T-helper 2 cell treated with Interferon-gamma antibody and Interleukin-4, amounts not matched to agents 5 μg/mL and 100 μg/mL, for 36 hours (primary cell): Measurements from ENCODE around the gene HSD17B2.
A peak's percentile ranks its signal among the peaks of the same experiment; 100 is the strongest.

Experiments
- DNase-seq: peaks from one replicate; pipeline ENCODE4 v3.0.0; 2021; ENCODE audit warnings: low spot score
- H3K27ac Mint-ChIP-seq: one replicate; pipeline ENCODE4 v1.8.0; 2021; ENCODE audit warnings: mild to moderate bottlenecking, mixed read lengths
- H3K27me3 Mint-ChIP-seq: one replicate; pipeline ENCODE4 v1.8.0; 2021; ENCODE audit warnings: low read depth, mixed read lengths
- H3K36me3 Mint-ChIP-seq: one replicate; pipeline ENCODE4 v1.8.0; 2021; ENCODE audit warnings: low read depth, mixed read lengths
- H3K4me1 Mint-ChIP-seq: one replicate; pipeline ENCODE4 v1.8.0; 2021; ENCODE audit warnings: low read depth, mixed read lengths
- H3K4me3 Mint-ChIP-seq: one replicate; pipeline ENCODE4 v1.8.0; 2022; ENCODE audit warnings: mild to moderate bottlenecking, moderate library complexity, mixed read lengths
- H3K9me3 Mint-ChIP-seq: one replicate; pipeline ENCODE4 v1.8.0; 2021; ENCODE audit warnings: mixed read lengths

The HSD17B2 gene

DNA sequence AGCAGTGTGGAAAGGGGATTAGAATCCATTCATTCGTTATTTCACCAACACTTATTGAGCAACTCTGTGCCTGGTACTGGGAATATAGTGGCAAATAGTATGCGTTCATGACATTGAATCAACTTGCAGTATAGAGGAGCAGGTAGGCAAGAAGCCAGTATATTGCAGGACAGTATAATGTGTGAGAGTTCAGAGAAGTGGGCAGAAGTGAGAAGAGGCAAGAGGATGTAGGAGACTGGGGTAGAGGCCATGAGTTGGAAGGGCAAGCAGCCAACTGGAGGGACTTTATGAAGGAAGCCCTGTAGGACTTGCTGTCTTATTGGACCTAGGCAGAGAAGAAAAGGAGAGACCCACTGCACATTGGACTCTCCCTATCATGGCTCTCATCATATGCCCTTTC lies 12.3 kb downstream of the HSD17B2 start:
- no peak overlapping the region for H3K27ac Mint-ChIP-seq
- H3K9me3 Mint-ChIP-seq: no peaks in the 10 kb centered on the region
- H3K27me3 Mint-ChIP-seq: peaks cover 13% of the 10 kb centered on the region
- no peaks in the 10 kb centered on the region for H3K36me3 Mint-ChIP-seq
- DNase-seq: no peak
- no peak overlapping the region for H3K4me3 Mint-ChIP-seq
- H3K4me1 Mint-ChIP-seq: no peaks in the 10 kb centered on the region

DNA sequence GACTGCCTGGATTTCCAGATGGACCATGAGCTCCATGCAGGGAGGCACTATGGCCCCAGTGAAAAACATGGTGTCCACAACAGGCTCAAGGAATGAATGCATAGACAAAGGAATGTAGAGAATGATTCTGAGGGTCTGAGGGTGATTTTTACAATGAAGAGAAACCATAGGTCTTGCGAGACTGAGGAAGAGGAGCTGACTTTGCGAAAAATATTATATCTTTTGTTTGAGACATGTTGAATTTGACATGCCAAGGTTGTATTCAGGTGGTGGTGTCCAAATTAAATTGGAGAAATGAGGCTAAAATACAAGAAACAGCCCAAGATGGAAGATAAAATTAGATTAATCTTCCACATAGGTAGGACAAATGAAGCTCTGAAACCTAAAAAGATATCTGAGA lies 12.7 kb downstream of the HSD17B2 start:
- Mint-ChIP-seq H3K9me3 (no peaks in the 10 kb centered on the region), H3K27me3 (peaks cover 13% of the 10 kb centered on the region), H3K27ac (no peak overlapping the region)

DNA sequence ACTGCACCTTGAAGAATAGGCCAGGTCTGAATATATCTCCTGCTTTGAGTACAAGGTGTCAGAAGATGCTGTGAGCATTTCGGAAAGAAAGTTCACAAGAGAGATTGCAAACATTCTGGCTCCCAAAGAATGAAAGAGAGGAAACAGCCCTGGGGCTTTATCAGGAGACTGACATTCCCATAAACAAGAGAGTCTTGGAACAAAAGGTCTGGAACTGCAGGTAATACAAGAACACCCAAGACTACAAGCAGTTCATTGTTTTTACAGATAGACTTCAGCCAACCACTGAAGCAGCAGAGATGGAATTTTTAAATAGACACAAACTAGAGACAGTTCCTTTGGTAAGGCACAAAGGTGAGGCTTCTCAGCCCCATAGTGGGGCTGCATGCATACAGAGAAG lies 14.4 kb downstream of the HSD17B2 start:
- no peak for DNase-seq
- Mint-ChIP-seq H3K4me3 (no peak overlapping the region), H3K27ac (no peak overlapping the region), H3K36me3 (no peaks in the 10 kb centered on the region), H3K27me3 (peaks cover 14% of the 10 kb centered on the region), H3K9me3 (no peaks in the 10 kb centered on the region), H3K4me1 (no peaks in the 10 kb centered on the region)

More for the DNA sequence above, 12.7 kb downstream of the HSD17B2 start:
- Mint-ChIP-seq H3K36me3 (no peaks in the 10 kb centered on the region), H3K4me3 (no peak overlapping the region), H3K4me1 (no peaks in the 10 kb centered on the region)
- DNase-seq: no peak

DNA sequence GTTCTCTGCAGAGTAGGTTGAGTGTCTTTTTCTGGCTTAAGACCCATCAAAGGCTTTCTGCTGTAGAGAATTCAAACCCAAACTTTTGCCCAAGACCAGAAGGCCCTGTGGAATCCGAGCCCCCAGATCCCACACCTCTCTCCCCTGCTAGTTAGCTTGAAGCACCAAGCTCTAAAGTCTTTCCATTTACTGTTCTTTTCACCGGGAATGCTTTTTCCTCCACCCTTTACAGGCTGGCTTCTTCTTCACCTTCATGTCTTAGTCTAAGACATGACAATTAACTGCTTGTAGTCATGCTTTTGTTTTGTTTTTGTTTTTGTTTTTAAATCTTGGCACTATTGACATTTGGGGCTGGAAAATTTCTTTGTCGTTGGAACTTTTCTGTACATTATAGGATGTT lies 15.5 kb downstream of the HSD17B2 start:
- Mint-ChIP-seq H3K4me3 (no peak overlapping the region), H3K27ac (no peak overlapping the region), H3K9me3 (no peaks in the 10 kb centered on the region), H3K36me3 (no peaks in the 10 kb centered on the region), H3K27me3 (peaks cover 21% of the 10 kb centered on the region), H3K4me1 (no peaks in the 10 kb centered on the region)
- DNase-seq: no peak

DNA sequence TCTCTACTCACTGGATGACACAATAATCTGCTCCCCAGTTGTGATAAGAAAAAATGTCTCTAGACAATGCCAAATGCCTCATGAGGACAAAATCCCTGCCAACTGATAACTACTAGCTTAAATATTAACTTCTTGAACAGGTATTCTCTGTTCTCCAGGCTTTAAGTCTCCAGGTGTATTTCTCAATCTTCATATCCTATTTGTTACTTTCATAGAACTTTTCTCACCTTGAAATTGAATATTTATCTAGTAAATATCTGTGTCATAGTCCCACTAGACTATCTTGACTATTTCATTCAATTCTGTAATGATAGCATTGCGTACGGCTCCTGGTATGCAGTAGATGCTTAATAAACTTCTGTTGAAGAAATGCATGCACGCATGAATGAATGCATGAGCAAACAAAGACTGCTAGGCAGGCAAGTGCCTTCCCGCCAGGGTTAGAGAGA lies 15.9 kb downstream of the HSD17B2 start:
- H3K27ac Mint-ChIP-seq: no peak overlapping the region
- peaks cover 22% of the 10 kb centered on the region for H3K27me3 Mint-ChIP-seq
- no peak for DNase-seq
- H3K4me1 Mint-ChIP-seq: no peaks in the 10 kb centered on the region
- H3K9me3 Mint-ChIP-seq: no peaks in the 10 kb centered on the region
- H3K4me3 Mint-ChIP-seq: no peak overlapping the region
- no peaks in the 10 kb centered on the region for H3K36me3 Mint-ChIP-seq

DNA sequence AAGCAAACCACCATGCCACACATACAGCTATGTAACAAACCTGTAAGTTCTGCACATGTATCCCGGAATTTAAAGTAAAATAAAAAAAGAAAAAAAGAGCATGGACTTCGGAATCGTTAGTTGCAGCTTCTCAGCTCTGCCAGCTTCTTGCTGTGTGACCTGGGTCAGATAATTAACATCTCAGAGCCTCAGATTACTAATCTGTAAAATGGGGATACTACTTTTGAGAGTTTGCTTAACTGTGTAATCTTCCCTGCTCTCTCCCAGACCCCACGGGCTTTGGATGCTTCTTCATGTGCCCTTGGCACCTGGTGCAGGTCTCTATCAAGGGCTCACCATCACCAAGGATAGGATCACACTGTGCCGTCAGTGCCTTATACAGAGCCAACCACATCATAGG lies 16.6 kb downstream of the HSD17B2 start:
- H3K27ac Mint-ChIP-seq: no peak overlapping the region
- H3K27me3 Mint-ChIP-seq: peaks cover 25% of the 10 kb centered on the region
- no peak overlapping the region for H3K4me3 Mint-ChIP-seq
- H3K36me3 Mint-ChIP-seq: no peaks in the 10 kb centered on the region
- no peaks in the 10 kb centered on the region for H3K4me1 Mint-ChIP-seq
- no peaks in the 10 kb centered on the region for H3K9me3 Mint-ChIP-seq
- DNase-seq: no peak

DNA sequence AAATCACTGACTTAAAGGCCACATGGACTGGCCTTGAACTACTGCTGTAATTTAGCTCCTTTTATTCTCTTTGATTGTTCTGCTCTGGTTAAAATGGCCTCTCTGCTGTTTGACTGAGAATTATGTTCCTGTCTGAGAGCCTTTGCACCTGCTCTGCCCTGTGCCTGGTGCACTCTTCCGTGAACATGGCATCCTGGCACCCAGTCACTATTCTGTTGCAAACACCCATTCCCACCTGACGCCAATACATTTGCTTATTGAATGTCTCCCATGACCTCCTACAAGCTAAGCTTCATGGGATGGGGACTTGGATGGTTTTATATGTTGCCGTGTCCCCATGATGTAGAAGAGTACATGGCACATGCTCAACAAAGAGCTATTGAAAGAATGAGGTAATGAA lies 20.1 kb downstream of the HSD17B2 start:
- Mint-ChIP-seq H3K27ac (no peak overlapping the region), H3K27me3 (peaks cover 18% of the 10 kb centered on the region), H3K36me3 (no peaks in the 10 kb centered on the region), H3K4me1 (no peaks in the 10 kb centered on the region), H3K9me3 (no peaks in the 10 kb centered on the region), H3K4me3 (no peak overlapping the region)
- no peak for DNase-seq

DNA sequence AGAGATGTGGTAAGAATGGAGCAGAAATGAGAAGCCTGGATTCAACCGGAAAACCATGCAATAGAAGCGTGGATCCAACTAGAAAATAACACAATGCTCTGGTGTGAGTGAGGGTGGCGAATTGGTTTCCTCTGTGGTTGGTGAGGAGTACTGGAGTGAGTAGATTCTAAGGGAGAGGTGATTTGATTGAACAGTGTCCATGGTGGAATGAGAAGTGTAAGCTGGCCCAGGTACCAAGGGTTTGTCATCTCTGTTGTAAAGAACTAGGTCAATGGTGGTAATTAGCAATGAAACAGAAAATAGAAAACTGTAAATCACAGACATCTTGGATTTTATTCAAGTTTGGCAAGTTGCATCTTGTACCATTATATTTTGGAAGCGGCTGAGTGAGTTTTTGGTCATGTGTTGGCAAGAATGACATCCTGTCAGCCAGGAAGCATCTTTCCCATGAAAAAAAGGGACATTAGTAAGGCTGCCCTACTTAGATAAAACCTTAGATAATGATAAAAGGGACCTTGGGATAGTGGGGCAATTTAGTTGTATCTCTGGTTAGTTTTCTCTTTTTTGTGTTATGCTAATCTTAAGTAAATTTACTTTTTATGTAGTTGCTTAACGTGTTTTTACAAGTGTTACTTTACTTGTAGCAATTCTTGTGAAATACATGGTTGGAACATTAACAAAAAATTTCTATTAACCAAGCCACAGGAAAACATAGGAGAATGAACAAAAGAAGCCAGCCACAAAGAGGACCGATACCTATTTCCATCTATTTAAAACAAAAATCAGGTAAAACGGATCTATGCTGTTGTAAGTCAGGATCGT lies 20.9 kb downstream of the HSD17B2 start:
- Mint-ChIP-seq H3K9me3 (no peaks in the 10 kb centered on the region), H3K36me3 (no peaks in the 10 kb centered on the region), H3K27me3 (peaks cover 25% of the 10 kb centered on the region), H3K4me3 (no peak overlapping the region), H3K4me1 (no peaks in the 10 kb centered on the region), H3K27ac (no peak overlapping the region)
- DNase-seq: no peak

DNA sequence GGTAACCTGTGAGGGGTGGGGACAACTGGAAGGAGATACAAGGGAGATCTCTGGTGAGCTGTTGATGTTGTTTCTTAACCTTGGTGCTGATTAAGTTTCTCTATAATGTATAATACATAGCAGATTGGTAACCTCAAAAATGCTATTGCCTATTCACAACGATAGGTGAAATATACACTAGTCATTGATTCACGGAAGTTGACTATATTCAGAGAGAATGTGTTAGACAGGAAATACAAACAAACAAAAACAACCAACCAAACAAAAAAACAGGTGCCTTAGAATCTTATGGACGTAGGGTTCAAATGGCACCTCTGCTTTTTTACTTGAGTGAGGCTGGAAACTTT lies 21.5 kb downstream of the HSD17B2 start:
- no peaks in the 10 kb centered on the region for H3K9me3 Mint-ChIP-seq
- H3K4me1 Mint-ChIP-seq: no peaks in the 10 kb centered on the region
- no peak for DNase-seq
- H3K36me3 Mint-ChIP-seq: no peaks in the 10 kb centered on the region
- H3K4me3 Mint-ChIP-seq: no peak overlapping the region
- peaks cover 20% of the 10 kb centered on the region for H3K27me3 Mint-ChIP-seq
- no peak overlapping the region for H3K27ac Mint-ChIP-seq

DNA sequence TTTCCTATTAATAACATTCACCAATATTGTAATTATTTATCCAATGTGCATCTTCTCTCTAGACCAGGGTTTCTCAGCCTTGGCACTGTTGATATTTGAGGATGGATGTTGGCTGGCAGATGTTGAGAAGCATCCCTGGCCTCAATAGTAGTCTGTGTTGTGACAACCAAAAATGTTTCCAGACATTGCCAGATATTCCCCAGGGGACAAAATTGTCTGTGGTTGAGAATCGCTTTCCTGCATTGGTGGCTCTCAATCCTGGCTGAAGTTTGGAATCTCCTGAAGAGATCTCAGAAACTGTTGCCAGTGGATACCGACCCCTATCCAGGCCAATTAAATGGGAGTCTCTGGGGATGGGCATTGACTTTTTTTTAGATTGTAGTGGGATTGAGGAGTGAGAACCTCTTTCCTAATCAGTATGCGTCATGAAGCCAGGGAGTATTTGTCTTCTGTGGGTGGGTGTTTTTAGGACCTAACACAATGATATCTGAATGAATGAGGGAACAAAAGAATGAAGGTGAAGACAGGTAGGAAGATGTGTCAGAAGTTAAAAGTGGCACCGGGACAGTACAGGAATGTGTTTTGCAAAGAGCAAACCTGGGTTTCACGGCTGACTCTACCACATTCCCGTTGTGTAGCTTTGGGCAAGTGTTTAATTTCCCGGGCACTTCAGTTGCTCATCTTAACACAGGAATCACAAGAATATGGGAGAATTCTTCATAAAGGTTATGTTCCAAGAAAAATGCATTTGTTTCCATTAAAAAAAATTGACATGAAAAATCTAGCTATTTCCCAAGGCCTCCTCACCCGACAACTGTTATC lies 24.3 kb downstream of the HSD17B2 start:
- no peak for DNase-seq
- Mint-ChIP-seq H3K4me3 (no peak overlapping the region), H3K27me3 (peaks cover 23% of the 10 kb centered on the region), H3K4me1 (no peaks in the 10 kb centered on the region), H3K36me3 (no peaks in the 10 kb centered on the region), H3K27ac (no peak overlapping the region), H3K9me3 (no peaks in the 10 kb centered on the region)

DNA sequence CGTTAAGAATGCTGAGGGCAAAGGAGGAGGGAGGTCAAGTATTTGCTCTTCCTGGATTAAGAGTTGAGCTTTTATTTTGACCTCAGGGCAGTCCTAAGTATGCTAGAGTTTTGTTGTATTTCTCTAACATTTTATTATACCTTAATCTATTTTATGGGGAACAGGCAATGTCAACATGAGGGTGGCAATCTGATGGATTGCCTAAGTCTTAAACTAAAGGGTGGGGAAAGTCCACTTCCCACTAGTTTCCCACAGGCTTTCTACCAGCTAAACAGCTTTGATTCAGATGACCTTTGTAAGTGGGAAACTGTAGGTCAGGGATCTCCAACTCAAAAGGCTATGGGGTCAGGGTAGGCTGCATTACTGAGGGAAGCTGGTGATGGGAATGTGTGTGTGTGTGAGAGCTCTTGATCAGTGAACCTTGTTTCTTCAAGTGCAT lies 24.9 kb downstream of the HSD17B2 start:
- Mint-ChIP-seq H3K27me3 (peaks cover 23% of the 10 kb centered on the region), H3K36me3 (no peaks in the 10 kb centered on the region), H3K27ac (no peak overlapping the region), H3K4me1 (no peaks in the 10 kb centered on the region), H3K4me3 (no peak overlapping the region), H3K9me3 (no peaks in the 10 kb centered on the region)
- no peak for DNase-seq

DNA sequence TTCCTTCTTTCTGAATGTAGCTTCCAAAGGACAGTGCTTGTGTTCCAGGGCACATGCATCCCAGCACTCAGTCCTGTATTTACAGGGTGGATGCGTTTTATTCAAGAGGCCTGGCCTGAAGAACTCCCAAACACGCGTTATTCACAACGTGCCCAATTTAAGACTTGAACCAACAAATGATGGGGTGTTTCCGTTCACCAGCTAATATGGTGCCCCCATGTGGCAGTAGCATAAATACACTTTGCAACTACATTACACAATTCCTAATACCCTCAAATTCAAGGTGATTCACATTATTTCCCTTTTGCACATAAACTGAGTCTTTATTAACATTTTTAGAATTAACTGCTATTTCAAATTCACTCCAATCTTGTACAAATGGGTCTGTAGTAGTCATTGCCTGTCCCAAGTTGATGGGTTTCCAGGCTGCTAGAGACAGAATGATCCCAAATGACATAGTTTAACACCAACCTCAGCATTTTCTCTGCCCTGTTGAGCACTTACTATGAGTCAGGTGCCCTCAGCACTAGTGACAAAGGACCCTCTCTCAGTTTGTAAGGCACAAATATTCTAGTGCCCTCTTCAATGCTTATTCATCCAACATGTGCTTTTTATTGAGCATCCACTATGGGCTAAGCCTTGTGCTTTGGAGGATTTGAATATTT lies 26.9 kb downstream of the HSD17B2 start:
- no peaks in the 10 kb centered on the region for H3K4me1 Mint-ChIP-seq
- peak; percentile 6 for DNase-seq
- no peak overlapping the region for H3K4me3 Mint-ChIP-seq
- H3K9me3 Mint-ChIP-seq: no peaks in the 10 kb centered on the region
- no peak overlapping the region for H3K27ac Mint-ChIP-seq
- peaks cover 18% of the 10 kb centered on the region for H3K27me3 Mint-ChIP-seq
- H3K36me3 Mint-ChIP-seq: no peaks in the 10 kb centered on the region

DNA sequence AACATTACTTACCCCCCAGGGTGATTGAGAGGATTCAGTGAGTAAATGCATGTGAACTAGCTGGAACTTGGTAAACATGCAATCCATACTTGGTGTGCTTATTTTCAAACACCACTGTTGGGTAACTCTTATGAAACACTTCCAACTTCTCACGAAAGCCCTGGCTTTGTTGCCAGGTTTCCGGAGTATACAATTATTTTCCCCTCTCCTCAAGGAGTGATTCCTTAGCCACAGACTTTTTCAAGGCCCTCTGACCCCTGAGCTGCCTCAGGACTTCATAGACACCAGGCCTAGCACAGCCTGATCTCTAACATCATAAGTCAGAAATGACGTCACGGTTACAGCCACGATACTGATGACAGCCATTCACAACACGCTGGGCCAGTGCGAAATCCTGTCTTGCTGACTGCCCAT lies 27.6 kb downstream of the HSD17B2 start:
- Mint-ChIP-seq H3K36me3 (no peaks in the 10 kb centered on the region), H3K4me1 (no peaks in the 10 kb centered on the region), H3K27ac (no peak overlapping the region), H3K27me3 (peaks cover 18% of the 10 kb centered on the region), H3K9me3 (no peaks in the 10 kb centered on the region), H3K4me3 (no peak overlapping the region)
- DNase-seq: no peak

DNA sequence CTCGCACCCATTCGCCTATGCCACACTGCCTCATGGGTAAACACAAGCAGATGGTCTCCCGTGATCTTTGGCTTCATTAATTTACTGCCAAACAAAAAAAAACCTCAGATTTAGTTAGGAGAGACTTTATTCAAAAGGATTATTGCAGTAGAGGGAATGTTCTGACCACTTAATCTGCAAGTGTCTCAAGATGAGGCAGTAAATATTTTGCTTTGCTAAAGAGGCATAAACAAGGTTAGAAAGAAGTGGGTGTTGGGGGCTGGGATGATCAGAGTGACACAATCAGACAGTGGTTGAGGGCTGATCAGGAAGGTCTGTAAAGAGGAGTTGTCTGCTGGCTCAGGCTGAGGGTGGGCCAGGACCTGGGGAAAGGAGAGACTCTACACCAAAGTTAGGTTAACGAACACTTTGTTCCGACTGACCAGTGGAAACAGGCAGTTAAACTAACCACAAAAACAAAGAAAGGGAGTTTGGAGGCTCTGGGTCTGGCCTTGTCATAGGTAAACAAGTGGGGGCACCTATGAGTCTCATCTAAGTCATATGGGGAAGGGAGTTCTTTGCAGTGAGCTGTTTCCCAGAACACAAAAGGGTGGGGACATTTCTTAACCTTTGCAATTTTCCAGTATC lies 28.5 kb downstream of the HSD17B2 start:
- Mint-ChIP-seq H3K36me3 (no peaks in the 10 kb centered on the region), H3K4me1 (no peaks in the 10 kb centered on the region), H3K9me3 (no peaks in the 10 kb centered on the region), H3K27me3 (peaks cover 21% of the 10 kb centered on the region), H3K27ac (no peak overlapping the region), H3K4me3 (no peak overlapping the region)
- DNase-seq: no peak
